A549 (cell line): ENCODE measurements around the gene NLRC5.

Experiments
- FOSB ChIP-seq: fragments of 250-450 bp; sonication (Bioruptor Pico); IDR thresholded peaks from 2 replicates; pipeline ENCODE4 v1.5.0; 2020; ENCODE audit warnings: mild to moderate bottlenecking, moderate library complexity
- POLR2A ChIP-seq: IDR thresholded peaks from 2 replicates; pipeline ENCODE4 v1.6.1; 2012; ENCODE audit warnings: mild to moderate bottlenecking, low read length
- RARB ChIP-seq: fragments of 250-450 bp; sonication (Bioruptor Pico); IDR thresholded peaks from 2 replicates; pipeline ENCODE4 v1.8.0; 2021; ENCODE audit warnings: mild to moderate bottlenecking, moderate library complexity
- ZFP36 ChIP-seq: fragments of 450-650 bp; IDR thresholded peaks from 2 replicates; pipeline ENCODE4 v1.6.1; 2014; ENCODE audit warnings: borderline replicate concordance; ENCODE audit not compliant: partially characterized antibody
- TF ChIP-seq, protein P1 (sequence below): fragments of >200 bp; sonication (Bioruptor Twin); formaldehyde crosslinking; IDR thresholded peaks from 3 replicates; pipeline ENCODE4 v1.5.1; 2016

GRCh38 chr16:57127037-57127763, 137.8 kb downstream of the NLRC5 start:
- TF ChIP-seq POLR2A: no peak
- TF ChIP-seq, protein P1, sequence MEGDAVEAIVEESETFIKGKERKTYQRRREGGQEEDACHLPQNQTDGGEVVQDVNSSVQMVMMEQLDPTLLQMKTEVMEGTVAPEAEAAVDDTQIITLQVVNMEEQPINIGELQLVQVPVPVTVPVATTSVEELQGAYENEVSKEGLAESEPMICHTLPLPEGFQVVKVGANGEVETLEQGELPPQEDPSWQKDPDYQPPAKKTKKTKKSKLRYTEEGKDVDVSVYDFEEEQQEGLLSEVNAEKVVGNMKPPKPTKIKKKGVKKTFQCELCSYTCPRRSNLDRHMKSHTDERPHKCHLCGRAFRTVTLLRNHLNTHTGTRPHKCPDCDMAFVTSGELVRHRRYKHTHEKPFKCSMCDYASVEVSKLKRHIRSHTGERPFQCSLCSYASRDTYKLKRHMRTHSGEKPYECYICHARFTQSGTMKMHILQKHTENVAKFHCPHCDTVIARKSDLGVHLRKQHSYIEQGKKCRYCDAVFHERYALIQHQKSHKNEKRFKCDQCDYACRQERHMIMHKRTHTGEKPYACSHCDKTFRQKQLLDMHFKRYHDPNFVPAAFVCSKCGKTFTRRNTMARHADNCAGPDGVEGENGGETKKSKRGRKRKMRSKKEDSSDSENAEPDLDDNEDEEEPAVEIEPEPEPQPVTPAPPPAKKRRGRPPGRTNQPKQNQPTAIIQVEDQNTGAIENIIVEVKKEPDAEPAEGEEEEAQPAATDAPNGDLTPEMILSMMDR: no peak
- no peak for TF ChIP-seq FOSB
- TF ChIP-seq ZFP36: no peak
- TF ChIP-seq RARB (CRISPR knock-in tag): no peak
